Gastrocnemius medialis (tissue), 4 donors: ENCODE results near the gene ITFG1.

Experiments used
- CTCF ChIP-seq, 5 experiments: fragments of 450-650 bp in 3 of 5; fragments of 200-600 bp in 2 of 5; sonication (generic) in 2 of 5; IDR thresholded peaks in 4 of 5; conservative IDR thresholded peaks in 1 of 5; 1 replicate in 4 of 5; 2 replicates in 1 of 5; pipeline ENCODE4 v1.5.1; 2016 to 2019; ENCODE audit warnings: antibody characterized with exemption in 5 of 5, mild to moderate bottlenecking in 3 of 5, moderate library complexity in 3 of 5
- POLR2A ChIP-seq, 2 donors: fragments of 450-650 bp; IDR thresholded peaks; one replicate each; pipeline ENCODE4 v1.6.1; 2017; ENCODE audit warnings: antibody characterized with exemption in 2 of 2, mild to moderate bottlenecking in 2 of 2, moderate library complexity in 2 of 2

- TF ChIP-seq CTCF (IDR thresholded peaks at IDR 0.05 in 4 of 5, conservative IDR thresholded peaks at IDR 0.05 in 1 of 5), result no peak
- no peak for TF ChIP-seq POLR2A (IDR thresholded peaks at IDR 0.05)
These were observed 310.8 kb downstream of the ITFG1 start for GRCh38 chr16:47150067-47150466.
